Measurements from ENCODE around the gene FSCN2. TPM values are rescaled to one million over a fixed set of nuclear protein-coding genes. Genes with fewer than 3 reads are reported as not detected.
A peak's percentile ranks its signal among the peaks of the same experiment; 100 is the strongest.

Gene FSCN2
- total RNA-seq, 6 donors from 2014 or later: 2.7 to 37.7 (median 3.9) TPM

- WGBS, 2 donors: 1% methylated on average over 29 to 44 of the region's 82 CpGs
- TF ChIP-seq POLR2AphosphoS5 (IDR thresholded peaks at IDR 0.05): peak in 1 of 2 donors; percentile 6
- TF ChIP-seq POLR2A (IDR thresholded peaks at IDR 0.05): peak in 3 of 4 donors; percentile 18 to 83 (median 52)
- no peak for TF ChIP-seq CTCF (IDR thresholded peaks at IDR 0.05)
- no peaks in the 10 kb centered on the region for H3K9me3 ChIP-seq
- peak overlapping the region; percentile 69 to 92 (median 86) for H3K4me3 ChIP-seq
- peaks cover 8 to 23% (median 18%) of the 10 kb centered on the region in 4 donors for H3K36me3 ChIP-seq
- H3K4me1 ChIP-seq: peaks cover 44 to 79% (median 63%) of the 10 kb centered on the region in 4 donors
- no peaks in the 10 kb centered on the region for H3K27me3 ChIP-seq
- ATAC-seq (ENCODE audit: low FRiP score in 2 of 2): peak; percentile 5 to 67
- DNase-seq: peak; percentile 90 to 97
- peak overlapping the region; percentile 98 to 100 (median 99) for H3K27ac ChIP-seq
Measured at GRCh38 chr17:81514739-81515529, 13.2 kb upstream of the FSCN2 start.

- peak in 1 of 2 donors; percentile 80 for DNase-seq
- Histone ChIP-seq H3K27ac (peak overlapping the region; percentile 98 to 100 (median 99)), H3K27me3 (no peaks in the 10 kb centered on the region), H3K4me1 (peaks cover 39 to 76% (median 63%) of the 10 kb centered on the region in 4 donors), H3K9me3 (no peaks in the 10 kb centered on the region), H3K36me3 (peaks cover 4 to 16% (median 11%) of the 10 kb centered on the region in 4 donors), H3K4me3 (peak overlapping the region; percentile 69 to 92 (median 86))
- no peak for TF ChIP-seq POLR2A (IDR thresholded peaks at IDR 0.05)
- no peak for TF ChIP-seq POLR2AphosphoS5 (IDR thresholded peaks at IDR 0.05)
- no peak for ATAC-seq (ENCODE audit: low FRiP score in 2 of 2)
- 60 to 64% methylated on average over 19 of the region's 19 CpGs for WGBS, 2 donors
Measured at GRCh38 chr17:81515530-81516041, 12.6 kb upstream of the FSCN2 start.

- Histone ChIP-seq H3K36me3 (peaks cover 0 to 8% (median 3%) of the 10 kb centered on the region in 4 donors), H3K4me3 (peak overlapping the region in 3 of 4 donors; percentile 69 to 92 (median 85)), H3K9me3 (no peaks in the 10 kb centered on the region), H3K4me1 (peaks cover 39 to 67% (median 58%) of the 10 kb centered on the region in 4 donors), H3K27me3 (no peaks in the 10 kb centered on the region), H3K27ac (peak overlapping the region in 3 of 4 donors; percentile 98 to 100 (median 100))
- ATAC-seq (ENCODE audit: low FRiP score in 2 of 2) (no peak), DNase-seq (peak; percentile 21 to 49)
- TF ChIP-seq POLR2A (IDR thresholded peaks at IDR 0.05) (no peak), CTCF (IDR thresholded peaks at IDR 0.05) (no peak), EP300 (IDR thresholded peaks at IDR 0.05) (no peak), POLR2AphosphoS5 (IDR thresholded peaks at IDR 0.05) (no peak)
- WGBS, 2 donors: 53 to 93% methylated on average over 2 to 3 of the region's 4 CpGs
Measured at GRCh38 chr17:81516439-81516838, 11.7 kb upstream of the FSCN2 start.

GRCh38 chr17:81517009-81517338, 11.2 kb upstream of the FSCN2 start:
- Histone ChIP-seq H3K4me3 (peak overlapping the region in 1 of 4 donors; percentile 92), H3K27me3 (no peaks in the 10 kb centered on the region), H3K27ac (peak overlapping the region in 3 of 4 donors; percentile 98 to 100 (median 100)), H3K4me1 (peaks cover 39 to 67% (median 57%) of the 10 kb centered on the region in 4 donors), H3K36me3 (peaks cover 0 to 2% (median under 1%) of the 10 kb centered on the region in 4 donors), H3K9me3 (no peaks in the 10 kb centered on the region)
- DNase-seq: peak in 1 of 2 donors; percentile 58
- ATAC-seq (ENCODE audit: low FRiP score in 2 of 2): no peak
- no peak for TF ChIP-seq POLR2AphosphoS5 (IDR thresholded peaks at IDR 0.05)
- no peak for TF ChIP-seq CTCF (IDR thresholded peaks at IDR 0.05)
- TF ChIP-seq POLR2A (IDR thresholded peaks at IDR 0.05): no peak
- TF ChIP-seq EP300 (IDR thresholded peaks at IDR 0.05): no peak
- 68 to 90% methylated on average over 2 to 7 of the region's 9 CpGs for WGBS, 2 donors

GRCh38 chr17:81517339-81518112, 10.7 kb upstream of the FSCN2 start:
- no peak for TF ChIP-seq POLR2AphosphoS5 (IDR thresholded peaks at IDR 0.05)
- ATAC-seq (ENCODE audit: low FRiP score in 2 of 2) (no peak), DNase-seq (peak in 1 of 2 donors; percentile 53)
- WGBS, 2 donors: 70 to 76% methylated on average over 10 to 22 of the region's 24 CpGs
- H3K27ac ChIP-seq: peak overlapping the region in 3 of 4 donors; percentile 98 to 100 (median 100)
- no peaks in the 10 kb centered on the region for H3K9me3 ChIP-seq
- H3K4me1 ChIP-seq: peaks cover 39 to 67% (median 57%) of the 10 kb centered on the region in 4 donors
- H3K4me3 ChIP-seq: peak overlapping the region in 2 of 4 donors; percentile 65 to 92
- no peaks in the 10 kb centered on the region for H3K36me3 ChIP-seq
- H3K27me3 ChIP-seq: no peaks in the 10 kb centered on the region
